Measurements from ENCODE around the gene RAP1GAP2. TPM values are rescaled to one million over a fixed set of nuclear protein-coding genes. Genes with fewer than 3 reads are reported as not detected.

Gene RAP1GAP2
- polyA plus RNA-seq, 3 donors = 1.5 to 48.4 (median 6.1) TPM

DNA sequence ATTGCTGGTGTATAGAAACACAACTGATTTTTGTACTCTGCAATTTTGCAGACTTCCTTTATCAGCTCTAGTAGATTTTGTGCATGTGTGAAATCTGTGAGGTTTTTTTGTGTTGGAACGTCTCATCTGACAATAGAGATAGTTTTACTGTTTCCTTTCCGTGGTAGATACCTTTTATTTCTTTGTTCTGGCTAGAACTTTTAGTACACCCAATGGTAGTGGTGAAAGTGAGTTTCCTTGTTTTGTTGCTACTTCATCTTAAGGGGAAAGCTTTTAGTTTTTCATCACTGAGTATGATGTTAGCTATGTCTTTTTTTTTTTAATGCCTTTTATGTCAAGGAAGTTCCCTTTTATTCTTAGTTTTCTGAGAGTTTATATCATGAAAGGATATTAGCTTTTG, 149.1 kb downstream of the RAP1GAP2 start:
- intact Hi-C loops (cut with micrococcal nuclease) = loop anchor here in 1 of 2 donors (10.0 kb wide), 1 partner anchor 100 kb away; no protein-coding TSS in a partner anchor
- Histone ChIP-seq H3K4me2 (replicated peaks; ENCODE audit: extremely low read depth, low read length, poor library complexity, severe bottlenecking) (no peak overlapping the region), H3K4me3 (replicated peaks in 1 of 3; ENCODE audit: low read depth in 2 of 3, low read length in 3 of 3) (no peak overlapping the region), H3K9ac (ENCODE audit: insufficient read depth, low read length, poor library complexity, severe bottlenecking) (no peak overlapping the region), H3K9me3 (replicated peaks in 1 of 2; ENCODE audit: control insufficient read depth in 1 of 2, insufficient read depth in 1 of 2, low read length in 2 of 2) (no peaks in the 10 kb centered on the region), H3K27me3 (ENCODE audit: control insufficient read depth in 2 of 2, insufficient read depth in 2 of 2, low read length in 2 of 2) (no peaks in the 10 kb centered on the region), H3K79me2 (ENCODE audit: insufficient read depth, low read length) (peaks cover 34% of the 10 kb centered on the region), H3K27ac (ENCODE audit: low read depth in 1 of 2, low read length in 2 of 2) (no peak overlapping the region), H4K20me1 (ENCODE audit: insufficient read depth, low read length) (peaks cover 98% of the 10 kb centered on the region), H3K4me1 (ENCODE audit: control insufficient read depth in 1 of 2, insufficient read depth in 2 of 2, low read length in 2 of 2) (peaks cover 20 to 29% of the 10 kb centered on the region in 2 donors), H2AFZ (ENCODE audit: insufficient read depth, low read depth, low read length, poor library complexity, severe bottlenecking) (no peak overlapping the region), H3K36me3 (replicated peaks in 1 of 2; ENCODE audit: control insufficient read depth in 1 of 2, insufficient read depth in 2 of 2, low read length in 2 of 2) (peaks cover 12 to 22% of the 10 kb centered on the region in 2 donors)
- no CpG with 5 or more reads among the region's 2 CpGs for WGBS (ENCODE audit: insufficient coverage)
- Mint-ChIP-seq H3K36me3 (peaks cover 19 to 43% of the 10 kb centered on the region in 2 donors), H3K27ac (peak overlapping the region in 1 of 7 donors; percentile 1), H3K27me3 (ENCODE audit: low read depth in 3 of 3) (peaks cover 0 to 5% (median 0%) of the 10 kb centered on the region in 3 donors), H3K9me3 (peaks cover 0 to 1% (median 0%) of the 10 kb centered on the region in 7 donors), H3K4me3 (no peak overlapping the region), H3K4me1 (peaks cover 31% of the 10 kb centered on the region)
- no peak for DNase-seq
- no peak for TF ChIP-seq CTCF (IDR thresholded peaks at IDR 0.05)

- 86% methylated on average over 3 of the region's 7 CpGs for WGBS (ENCODE audit: insufficient coverage)
- peaks cover 15 to 27% of the 10 kb centered on the region in 2 donors for H3K36me3 ChIP-seq (replicated peaks in 1 of 2; ENCODE audit: control insufficient read depth in 1 of 2, insufficient read depth in 2 of 2, low read length in 2 of 2)
- DNase-seq = no peak
- H3K4me2 ChIP-seq (replicated peaks; ENCODE audit: extremely low read depth, low read length, poor library complexity, severe bottlenecking) = no peak overlapping the region
- Mint-ChIP-seq H3K36me3 (peaks cover 17 to 42% of the 10 kb centered on the region in 2 donors), H3K4me1 (peaks cover 32% of the 10 kb centered on the region), H3K27me3 (ENCODE audit: low read depth in 3 of 3) (peaks cover 0 to 5% (median 0%) of the 10 kb centered on the region in 3 donors), H3K4me3 (no peak overlapping the region), H3K27ac (no peak overlapping the region), H3K9me3 (peaks cover 0 to 1% (median 0%) of the 10 kb centered on the region in 7 donors)
- H3K9me3 ChIP-seq (replicated peaks in 1 of 2; ENCODE audit: control insufficient read depth in 1 of 2, insufficient read depth in 1 of 2, low read length in 2 of 2) = no peaks in the 10 kb centered on the region
- no peak overlapping the region for H3K27ac ChIP-seq (ENCODE audit: low read depth in 1 of 2, low read length in 2 of 2)
- H3K27me3 ChIP-seq (ENCODE audit: control insufficient read depth in 2 of 2, insufficient read depth in 2 of 2, low read length in 2 of 2) = no peaks in the 10 kb centered on the region
- H3K79me2 ChIP-seq (ENCODE audit: insufficient read depth, low read length) = peaks cover 31% of the 10 kb centered on the region
- TF ChIP-seq CTCF (IDR thresholded peaks at IDR 0.05) = no peak
- peaks cover 20 to 29% of the 10 kb centered on the region in 2 donors for H3K4me1 ChIP-seq (ENCODE audit: control insufficient read depth in 1 of 2, insufficient read depth in 2 of 2, low read length in 2 of 2)
- intact Hi-C loops (cut with micrococcal nuclease) = loop anchor here in 1 of 2 donors (10.0 kb wide), 1 partner anchor 101 kb away; no protein-coding TSS in a partner anchor
- H3K9ac ChIP-seq (ENCODE audit: insufficient read depth, low read length, poor library complexity, severe bottlenecking) = no peak overlapping the region
- H4K20me1 ChIP-seq (ENCODE audit: insufficient read depth, low read length) = peaks cover 99% of the 10 kb centered on the region
- no peak overlapping the region for H3K4me3 ChIP-seq (replicated peaks in 1 of 3; ENCODE audit: low read depth in 2 of 3, low read length in 3 of 3)
- H2AFZ ChIP-seq (ENCODE audit: insufficient read depth, low read depth, low read length, poor library complexity, severe bottlenecking) = no peak overlapping the region
These were observed 149.9 kb downstream of the RAP1GAP2 start for GRCh38 chr17:2946144-2946543.

All from CD14-positive monocyte (primary cell).